ENCODE data around the gene GABBR2.

Gene GABBR2

DNA sequence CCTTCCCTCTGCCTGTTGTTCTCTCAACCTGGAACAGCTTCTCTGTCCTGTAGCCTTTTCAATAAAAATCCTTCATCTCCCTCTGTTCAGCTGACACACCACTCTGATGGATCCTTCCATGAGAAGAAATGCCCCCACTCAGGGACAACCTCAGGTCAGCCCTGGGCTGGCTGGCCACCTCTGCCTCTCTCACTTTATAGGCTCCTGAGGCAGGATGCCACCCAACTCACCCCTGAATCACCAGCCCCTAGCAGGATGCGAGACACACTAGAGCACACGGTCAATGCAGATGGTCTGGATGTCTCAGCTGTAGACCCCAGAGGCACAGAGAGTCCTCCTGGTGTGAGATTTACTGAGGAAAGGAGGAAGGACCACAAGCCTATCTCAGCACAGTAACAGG is 93.8 kb downstream of the GABBR2 start:
- no peak overlapping the region for H3K4me3 ChIP-seq (ENCODE audit: low read depth, low read length)
- DNase-seq (ENCODE audit: low read depth), result no peak
- TF ChIP-seq, protein P1, sequence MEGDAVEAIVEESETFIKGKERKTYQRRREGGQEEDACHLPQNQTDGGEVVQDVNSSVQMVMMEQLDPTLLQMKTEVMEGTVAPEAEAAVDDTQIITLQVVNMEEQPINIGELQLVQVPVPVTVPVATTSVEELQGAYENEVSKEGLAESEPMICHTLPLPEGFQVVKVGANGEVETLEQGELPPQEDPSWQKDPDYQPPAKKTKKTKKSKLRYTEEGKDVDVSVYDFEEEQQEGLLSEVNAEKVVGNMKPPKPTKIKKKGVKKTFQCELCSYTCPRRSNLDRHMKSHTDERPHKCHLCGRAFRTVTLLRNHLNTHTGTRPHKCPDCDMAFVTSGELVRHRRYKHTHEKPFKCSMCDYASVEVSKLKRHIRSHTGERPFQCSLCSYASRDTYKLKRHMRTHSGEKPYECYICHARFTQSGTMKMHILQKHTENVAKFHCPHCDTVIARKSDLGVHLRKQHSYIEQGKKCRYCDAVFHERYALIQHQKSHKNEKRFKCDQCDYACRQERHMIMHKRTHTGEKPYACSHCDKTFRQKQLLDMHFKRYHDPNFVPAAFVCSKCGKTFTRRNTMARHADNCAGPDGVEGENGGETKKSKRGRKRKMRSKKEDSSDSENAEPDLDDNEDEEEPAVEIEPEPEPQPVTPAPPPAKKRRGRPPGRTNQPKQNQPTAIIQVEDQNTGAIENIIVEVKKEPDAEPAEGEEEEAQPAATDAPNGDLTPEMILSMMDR (IDR thresholded peaks at IDR 0.05; ENCODE audit: low read depth, low read length, missing control alignments), result no peak

GRCh38 chr9:98612061-98612752 is 96.5 kb downstream of the GABBR2 start:
- no peak overlapping the region for H3K4me3 ChIP-seq (ENCODE audit: low read depth, low read length)
- TF ChIP-seq, protein P1 (IDR thresholded peaks at IDR 0.05; ENCODE audit: low read depth, low read length, missing control alignments), result no peak
- no peak for DNase-seq (ENCODE audit: low read depth)

GRCh38 chr9:98611319-98611718 is 97.4 kb downstream of the GABBR2 start:
- TF ChIP-seq, protein P1 (IDR thresholded peaks at IDR 0.05; ENCODE audit: low read depth, low read length, missing control alignments), result no peak
- no peak overlapping the region for H3K4me3 ChIP-seq (ENCODE audit: low read depth, low read length)
- DNase-seq (ENCODE audit: low read depth), result no peak

GRCh38 chr9:98610711-98611110 is 98.0 kb downstream of the GABBR2 start:
- no peak for DNase-seq (ENCODE audit: low read depth)
- no peak overlapping the region for H3K4me3 ChIP-seq (ENCODE audit: low read depth, low read length)
- TF ChIP-seq, protein P1 (IDR thresholded peaks at IDR 0.05; ENCODE audit: low read depth, low read length, missing control alignments), result no peak

DNA sequence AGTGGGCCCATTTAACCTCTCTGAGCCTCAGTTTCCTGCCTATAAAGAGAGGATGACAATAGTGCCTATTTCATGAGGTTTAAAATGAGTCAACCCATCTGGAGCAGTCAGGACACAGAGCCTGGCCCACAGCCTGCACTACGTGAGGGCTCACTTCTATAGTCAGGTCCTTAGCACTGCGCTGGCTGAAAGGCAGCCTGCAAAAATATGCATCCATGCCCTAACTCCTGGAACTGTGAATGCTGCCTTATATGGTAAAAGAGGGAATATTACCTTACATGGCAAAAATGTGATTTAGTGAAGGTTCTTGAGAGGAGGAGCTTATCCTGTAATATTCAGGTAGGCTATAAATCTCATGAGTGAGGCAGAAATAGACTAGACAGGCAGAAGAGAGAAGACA is 98.5 kb downstream of the GABBR2 start:
- TF ChIP-seq, protein P1 (IDR thresholded peaks at IDR 0.05; ENCODE audit: low read depth, low read length, missing control alignments), result no peak
- H3K4me3 ChIP-seq (ENCODE audit: low read depth, low read length), result no peak overlapping the region
- DNase-seq (ENCODE audit: low read depth), result no peak

DNA sequence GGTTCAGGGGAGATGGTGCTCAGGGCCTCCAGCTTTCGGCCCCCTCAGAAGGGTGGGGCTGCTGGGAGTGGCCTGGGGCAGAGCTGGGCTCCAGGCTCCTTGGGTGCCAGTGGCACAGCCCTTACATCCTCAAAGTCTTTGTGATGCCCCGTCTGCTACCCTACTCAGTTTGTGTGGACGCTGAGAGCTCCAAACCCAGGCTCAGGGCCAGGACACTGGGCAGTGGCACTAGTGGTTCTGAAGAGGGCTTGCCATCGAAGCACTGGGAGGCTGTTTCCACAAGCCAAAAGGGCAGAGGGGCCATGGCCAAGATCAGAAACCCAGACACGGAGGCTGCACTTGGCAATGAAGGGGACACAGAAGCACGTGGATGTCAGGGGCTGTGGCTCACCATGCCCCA is 99.1 kb downstream of the GABBR2 start:
- DNase-seq (ENCODE audit: low read depth), result no peak
- H3K4me3 ChIP-seq (ENCODE audit: low read depth, low read length), result no peak overlapping the region
- TF ChIP-seq, protein P1 (IDR thresholded peaks at IDR 0.05; ENCODE audit: low read depth, low read length, missing control alignments), result no peak

DNA sequence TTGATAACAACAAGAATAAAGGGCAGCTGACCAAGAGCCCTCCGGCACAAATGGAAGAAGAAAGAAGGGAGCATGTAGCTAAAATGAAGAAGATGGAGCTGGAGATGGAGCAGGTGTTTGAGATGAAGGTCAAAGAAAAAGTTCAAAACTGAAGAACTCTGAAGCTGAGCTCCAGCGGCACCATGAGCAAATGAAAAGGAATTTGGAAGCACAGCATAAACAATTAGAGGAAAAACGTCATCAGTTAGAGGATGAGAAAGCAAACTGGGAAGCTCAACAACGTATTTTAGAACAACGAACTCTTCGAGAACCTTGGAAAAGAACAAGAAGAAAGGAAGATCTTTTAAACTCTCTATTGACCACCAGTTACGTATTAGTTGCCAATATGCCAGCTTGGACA is 100.9 kb downstream of the GABBR2 start:
- no peak for DNase-seq (ENCODE audit: low read depth)
- TF ChIP-seq, protein P1 (IDR thresholded peaks at IDR 0.05; ENCODE audit: low read depth, low read length, missing control alignments), result no peak
- H3K4me3 ChIP-seq (ENCODE audit: low read depth, low read length), result no peak overlapping the region
